ENCODE results near the gene KAZN. TPM values are rescaled to one million over a fixed set of nuclear protein-coding genes. Genes with fewer than 3 reads are reported as not detected.
A peak's percentile ranks its signal among the peaks of the same experiment; 100 is the strongest.

Gene KAZN
- total and polyA plus RNA-seq, 2 donors from 2014 or later = 17.4 to 60.8 TPM

GRCh38 chr1:15042866-15043265, 444.4 kb downstream of the KAZN start:
- no peaks in the 10 kb centered on the region for H3K27me3 ChIP-seq (ENCODE audit: control insufficient read depth, insufficient read depth, low read length)
- no peak overlapping the region for H3K9ac ChIP-seq (ENCODE audit: low read length in 3 of 3)
- no peak overlapping the region for H3K4me3 ChIP-seq (ENCODE audit: low read length in 3 of 3)
- TF ChIP-seq CTCF (IDR thresholded peaks at IDR 0.05; ENCODE audit: borderline replicate concordance, extremely low read depth, insufficient read depth) = no peak
- H3K4me1 ChIP-seq (ENCODE audit: control insufficient read depth in 2 of 3, insufficient read depth in 2 of 3, low read depth in 1 of 3, low read length in 3 of 3) = peaks cover 0 to 8% (median 0%) of the 10 kb centered on the region in 3 donors
- H3K27ac ChIP-seq (ENCODE audit: low read depth in 2 of 2, low read length in 2 of 2) = no peak overlapping the region
- FAIRE-seq (no peak), DNase-seq (no peak)
- intact Hi-C loops (cut with DNase I) = no loop called here
- peaks cover 2 to 12% (median 3%) of the 10 kb centered on the region in 3 donors for H3K36me3 ChIP-seq (ENCODE audit: control insufficient read depth in 2 of 3, insufficient read depth in 3 of 3, low read length in 3 of 3)
- no peaks in the 10 kb centered on the region for H3K9me3 ChIP-seq (ENCODE audit: control insufficient read depth in 2 of 3, insufficient read depth in 1 of 3, low read length in 3 of 3)

GRCh38 chr1:15043934-15044333, 445.4 kb downstream of the KAZN start:
- Histone ChIP-seq H3K27me3 (ENCODE audit: control insufficient read depth, insufficient read depth, low read length) (no peaks in the 10 kb centered on the region), H3K27ac (ENCODE audit: low read depth in 2 of 2, low read length in 2 of 2) (no peak overlapping the region), H3K9me3 (ENCODE audit: control insufficient read depth in 2 of 3, insufficient read depth in 1 of 3, low read length in 3 of 3) (no peaks in the 10 kb centered on the region), H3K4me3 (ENCODE audit: low read length in 3 of 3) (no peak overlapping the region), H3K36me3 (ENCODE audit: control insufficient read depth in 2 of 3, insufficient read depth in 3 of 3, low read length in 3 of 3) (peaks cover 0 to 4% (median 0%) of the 10 kb centered on the region in 3 donors), H3K9ac (ENCODE audit: low read length in 3 of 3) (no peak overlapping the region), H3K4me1 (ENCODE audit: control insufficient read depth in 2 of 3, insufficient read depth in 2 of 3, low read depth in 1 of 3, low read length in 3 of 3) (peaks cover 0 to 8% (median 3%) of the 10 kb centered on the region in 3 donors)
- intact Hi-C loops (cut with DNase I) = no loop called here
- FAIRE-seq = no peak
- no peak for TF ChIP-seq CTCF (IDR thresholded peaks at IDR 0.05; ENCODE audit: borderline replicate concordance, extremely low read depth, insufficient read depth)
- DNase-seq = peak in 1 of 5 donors; percentile 48

- H3K27ac ChIP-seq (ENCODE audit: low read depth in 2 of 2, low read length in 2 of 2) = no peak overlapping the region
- intact Hi-C loops (cut with DNase I) = no loop called here
- H3K9me3 ChIP-seq (ENCODE audit: control insufficient read depth in 2 of 3, insufficient read depth in 1 of 3, low read length in 3 of 3) = no peaks in the 10 kb centered on the region
- no peak for TF ChIP-seq CTCF (IDR thresholded peaks at IDR 0.05; ENCODE audit: borderline replicate concordance, extremely low read depth, insufficient read depth)
- no peaks in the 10 kb centered on the region for H3K27me3 ChIP-seq (ENCODE audit: control insufficient read depth, insufficient read depth, low read length)
- H3K9ac ChIP-seq (ENCODE audit: low read length in 3 of 3) = peak overlapping the region in 1 of 3 donors; percentile 19
- peaks cover 0 to 8% (median 3%) of the 10 kb centered on the region in 3 donors for H3K4me1 ChIP-seq (ENCODE audit: control insufficient read depth in 2 of 3, insufficient read depth in 2 of 3, low read depth in 1 of 3, low read length in 3 of 3)
- FAIRE-seq (no peak), DNase-seq (no peak)
- no peaks in the 10 kb centered on the region for H3K36me3 ChIP-seq (ENCODE audit: control insufficient read depth in 2 of 3, insufficient read depth in 3 of 3, low read length in 3 of 3)
- H3K4me3 ChIP-seq (ENCODE audit: low read length in 3 of 3) = no peak overlapping the region
Observed at GRCh38 chr1:15045123-15045522, 446.6 kb downstream of the KAZN start.

Data from kidney (tissue), 14 donors.